ENCODE measurements around the gene YARS1.

Gene YARS1

GRCh38 chr1:32831878-32832277 lies 14.7 kb upstream of the YARS1 start:
- Histone ChIP-seq H3K9ac (ENCODE audit: low read depth, low read length) (no peak overlapping the region; the same call in 1 of the 2 replicates), H3K36me3 (ENCODE audit: insufficient read depth, low read length) (peaks cover 6% of the 10 kb centered on the region), H3K4me1 (ENCODE audit: insufficient read depth, low read length) (no peaks in the 10 kb centered on the region), H3K9me3 (ENCODE audit: control insufficient read depth, insufficient read depth, low read length) (no peaks in the 10 kb centered on the region)

GRCh38 chr1:32830092-32830852 lies 13.1 kb upstream of the YARS1 start:
- Histone ChIP-seq H3K9me3 (ENCODE audit: control insufficient read depth, insufficient read depth, low read length) (no peaks in the 10 kb centered on the region), H3K36me3 (ENCODE audit: insufficient read depth, low read length) (peaks cover 9% of the 10 kb centered on the region), H3K4me1 (ENCODE audit: insufficient read depth, low read length) (no peaks in the 10 kb centered on the region), H3K9ac (ENCODE audit: low read depth, low read length) (no peak overlapping the region)

- Histone ChIP-seq H3K36me3 (ENCODE audit: insufficient read depth, low read length) (peaks cover 9% of the 10 kb centered on the region), H3K4me1 (ENCODE audit: insufficient read depth, low read length) (no peaks in the 10 kb centered on the region), H3K9ac (ENCODE audit: low read depth, low read length) (no peak overlapping the region), H3K9me3 (ENCODE audit: control insufficient read depth, insufficient read depth, low read length) (no peaks in the 10 kb centered on the region)
Observed at GRCh38 chr1:32828341-32828740, 11.2 kb upstream of the YARS1 start.

GRCh38 chr1:32825181-32825580 lies 8.0 kb upstream of the YARS1 start:
- Histone ChIP-seq H3K4me1 (ENCODE audit: insufficient read depth, low read length) (no peaks in the 10 kb centered on the region), H3K36me3 (ENCODE audit: insufficient read depth, low read length) (peaks cover 9% of the 10 kb centered on the region), H3K9me3 (ENCODE audit: control insufficient read depth, insufficient read depth, low read length) (no peaks in the 10 kb centered on the region), H3K9ac (ENCODE audit: low read depth, low read length) (no peak overlapping the region)

GRCh38 chr1:32818804-32819541 lies 1.8 kb upstream of the YARS1 start:
- peaks cover 3% of the 10 kb centered on the region for H3K4me1 ChIP-seq (ENCODE audit: insufficient read depth, low read length)
- peaks cover 4% of the 10 kb centered on the region; the same call in 1 of the 2 replicates for H3K36me3 ChIP-seq (ENCODE audit: insufficient read depth, low read length)
- H3K9me3 ChIP-seq (ENCODE audit: control insufficient read depth, insufficient read depth, low read length): no peaks in the 10 kb centered on the region
- peak overlapping the region; percentile 95 for H3K9ac ChIP-seq (ENCODE audit: low read depth, low read length)

- H3K9ac ChIP-seq (ENCODE audit: low read depth, low read length): peak overlapping the region; percentile 95
- no peaks in the 10 kb centered on the region for H3K9me3 ChIP-seq (ENCODE audit: control insufficient read depth, insufficient read depth, low read length)
- peaks cover 4% of the 10 kb centered on the region; the same call in 1 of the 2 replicates for H3K36me3 ChIP-seq (ENCODE audit: insufficient read depth, low read length)
- H3K4me1 ChIP-seq (ENCODE audit: insufficient read depth, low read length): peaks cover 3% of the 10 kb centered on the region
Observed at GRCh38 chr1:32817815-32818786, 943 bp upstream of the YARS1 start.

- peaks cover 4% of the 10 kb centered on the region; the same call in 1 of the 2 replicates for H3K36me3 ChIP-seq (ENCODE audit: insufficient read depth, low read length)
- peak overlapping the region; percentile 80 for H3K9ac ChIP-seq (ENCODE audit: low read depth, low read length)
- peaks cover 9% of the 10 kb centered on the region for H3K4me1 ChIP-seq (ENCODE audit: insufficient read depth, low read length)
- no peaks in the 10 kb centered on the region for H3K9me3 ChIP-seq (ENCODE audit: control insufficient read depth, insufficient read depth, low read length)
Observed at GRCh38 chr1:32816676-32817158, 441 bp downstream of the YARS1 start.

GRCh38 chr1:32813941-32814739 lies 3.0 kb downstream of the YARS1 start:
- Histone ChIP-seq H3K9me3 (ENCODE audit: control insufficient read depth, insufficient read depth, low read length) (no peaks in the 10 kb centered on the region), H3K4me1 (ENCODE audit: insufficient read depth, low read length) (peaks cover 9% of the 10 kb centered on the region), H3K9ac (ENCODE audit: low read depth, low read length) (no peak overlapping the region), H3K36me3 (ENCODE audit: insufficient read depth, low read length) (peaks cover 21% of the 10 kb centered on the region)

- Histone ChIP-seq H3K9ac (ENCODE audit: low read depth, low read length) (no peak overlapping the region), H3K9me3 (ENCODE audit: control insufficient read depth, insufficient read depth, low read length) (no peaks in the 10 kb centered on the region), H3K36me3 (ENCODE audit: insufficient read depth, low read length) (peaks cover 36% of the 10 kb centered on the region), H3K4me1 (ENCODE audit: insufficient read depth, low read length) (peaks cover 9% of the 10 kb centered on the region)
Observed at GRCh38 chr1:32811917-32812316, 5.2 kb downstream of the YARS1 start.

GRCh38 chr1:32811265-32811664 lies 5.9 kb downstream of the YARS1 start:
- Histone ChIP-seq H3K36me3 (ENCODE audit: insufficient read depth, low read length) (peaks cover 42% of the 10 kb centered on the region), H3K9me3 (ENCODE audit: control insufficient read depth, insufficient read depth, low read length) (no peaks in the 10 kb centered on the region; the same call in 1 of the 2 replicates), H3K9ac (ENCODE audit: low read depth, low read length) (no peak overlapping the region), H3K4me1 (ENCODE audit: insufficient read depth, low read length) (peaks cover 9% of the 10 kb centered on the region)

- Histone ChIP-seq H3K36me3 (ENCODE audit: insufficient read depth, low read length) (peaks cover 46% of the 10 kb centered on the region), H3K9me3 (ENCODE audit: control insufficient read depth, insufficient read depth, low read length) (peaks cover 1% of the 10 kb centered on the region), H3K9ac (ENCODE audit: low read depth, low read length) (no peak overlapping the region), H3K4me1 (ENCODE audit: insufficient read depth, low read length) (peaks cover 9% of the 10 kb centered on the region)
Observed at GRCh38 chr1:32810358-32810757, 6.8 kb downstream of the YARS1 start.

- Histone ChIP-seq H3K9me3 (ENCODE audit: control insufficient read depth, insufficient read depth, low read length) (peaks cover 3% of the 10 kb centered on the region), H3K9ac (ENCODE audit: low read depth, low read length) (no peak overlapping the region), H3K36me3 (ENCODE audit: insufficient read depth, low read length) (peaks cover 41% of the 10 kb centered on the region), H3K4me1 (ENCODE audit: insufficient read depth, low read length) (peaks cover 7% of the 10 kb centered on the region; the same call in 1 of the 2 replicates)
Observed at GRCh38 chr1:32808580-32808979, 8.6 kb downstream of the YARS1 start.

GRCh38 chr1:32806910-32807523 lies 10.1 kb downstream of the YARS1 start:
- H3K4me1 ChIP-seq (ENCODE audit: insufficient read depth, low read length): peaks cover 3% of the 10 kb centered on the region; the same call in 1 of the 2 replicates
- peaks cover 3% of the 10 kb centered on the region for H3K9me3 ChIP-seq (ENCODE audit: control insufficient read depth, insufficient read depth, low read length)
- H3K9ac ChIP-seq (ENCODE audit: low read depth, low read length): no peak overlapping the region
- H3K36me3 ChIP-seq (ENCODE audit: insufficient read depth, low read length): peaks cover 52% of the 10 kb centered on the region
